ENCODE measurements around the gene CXCR2. TPM values are rescaled to one million over a fixed set of nuclear protein-coding genes. Genes with fewer than 3 reads are reported as not detected.

Gene CXCR2
- total and polyA plus RNA-seq, 2 of the 8 experiments (the other 6 are each of a cell fraction or from before 2014, with no cell fraction given) = 1.4 to 1.6 TPM

DNA sequence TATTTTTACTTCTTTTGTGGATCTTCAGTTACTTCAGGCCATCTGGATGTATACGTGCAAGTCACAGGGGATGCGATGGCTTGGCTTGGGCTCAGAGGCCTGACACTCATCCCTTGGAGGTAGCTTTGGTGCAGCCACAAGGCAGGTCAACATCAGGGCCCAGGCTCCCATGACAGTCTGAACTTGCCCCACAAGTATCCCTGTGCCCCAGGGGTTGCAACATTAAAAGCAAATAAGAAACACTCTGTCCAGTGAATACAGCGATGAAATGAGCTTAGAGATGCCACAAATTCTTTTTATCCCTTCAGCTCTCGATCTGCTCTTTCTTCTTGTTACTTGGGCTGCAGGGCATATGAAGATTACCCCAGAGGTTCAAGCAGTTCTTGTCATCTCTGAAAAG is 54.0 kb downstream of the CXCR2 start:
- H2BK5ac ChIP-seq (ENCODE audit: low read depth, low read length) = no peak overlapping the region
- WGBS, 2 experiments (ENCODE audit: extremely low coverage in 1 of 2, insufficient coverage in 1 of 2, insufficient read length in 1 of 2, insufficient replicate concordance in 2 of 2, low coverage in 1 of 2, low lambda C conversion rate in 2 of 2, missing lambda C conversion rate in 1 of 2) = 92% methylated on average over 4 of the region's 4 CpGs; no CpG with 5 or more reads in 1 of the 2 experiments
- H3K36me3 ChIP-seq (ENCODE audit: control insufficient read depth in 2 of 4, insufficient read depth in 4 of 4, low read length in 3 of 4) = no peaks in the 10 kb centered on the region
- no peaks in the 10 kb centered on the region for H3K27me3 ChIP-seq (replicated peaks in 1 of 4; ENCODE audit: control insufficient read depth in 3 of 4, extremely low read depth in 1 of 4, insufficient read depth in 3 of 4, low read length in 3 of 4)
- no peak overlapping the region for H2AK5ac ChIP-seq (ENCODE audit: low read depth, low read length)
- no peak overlapping the region for H2BK15ac ChIP-seq (ENCODE audit: low read length)
- H2BK120ac ChIP-seq (replicated peaks; ENCODE audit: low read depth, low read length) = no peak overlapping the region
- no peaks in the 10 kb centered on the region for H3K4me1 ChIP-seq (replicated peaks in 1 of 4; ENCODE audit: control insufficient read depth in 3 of 4, insufficient read depth in 4 of 4, low read length in 3 of 4)
- FAIRE-seq = no peak
- no peak overlapping the region for H3K14ac ChIP-seq (ENCODE audit: insufficient read length)
- DNase-seq (ENCODE audit: low read depth in 1 of 2, low spot score in 2 of 2) = no peak
- ChIA-PET CTCF (ENCODE audit: partially characterized antibody) (interaction anchor here (0.7 to 4.8 kb wide), 3 partner anchors 9 to 19 kb away, joined by 3 to 25 read pairs (median 6); partner anchors contain the start of gene CXCR1), POLR2A (ENCODE audit: partially characterized antibody) (no interaction called here)
- H3K27ac ChIP-seq (ENCODE audit: low read depth, low read length) = no peak overlapping the region
- H3K9ac ChIP-seq (replicated peaks in 1 of 4; ENCODE audit: extremely low read depth in 1 of 4, low read depth in 3 of 4, low read length in 3 of 4) = no peak overlapping the region
- H3K4ac ChIP-seq (replicated peaks; ENCODE audit: insufficient read length, low read depth, low read length) = no peak overlapping the region
- H3K23me2 ChIP-seq (ENCODE audit: low read depth, low read length) = no peaks in the 10 kb centered on the region
- no peak overlapping the region for H4K91ac ChIP-seq (replicated peaks; ENCODE audit: insufficient read length, low read length)
- H2BK20ac ChIP-seq (ENCODE audit: low read length) = no peak overlapping the region
- H4K5ac ChIP-seq (ENCODE audit: insufficient read length, low read depth, low read length) = no peak overlapping the region
- no peaks in the 10 kb centered on the region for H3K79me1 ChIP-seq (ENCODE audit: low read depth, low read length)
- H3K4me2 ChIP-seq (ENCODE audit: insufficient read depth in 1 of 2, low read depth in 2 of 2, low read length in 2 of 2) = no peak overlapping the region
- no peaks in the 10 kb centered on the region for H3K79me2 ChIP-seq (ENCODE audit: control insufficient read depth in 1 of 2, insufficient read depth in 2 of 2, low read length in 2 of 2)
- H3K9me3 ChIP-seq (ENCODE audit: insufficient read depth in 2 of 2, low read depth in 1 of 2, low read length in 1 of 2) = 0 out of 4 replicates have a peak, but pooled peaks cover 0 to 2% of the 10 kb centered on the region in 2 experiments
- H2AFZ ChIP-seq (ENCODE audit: low read length) = no peak overlapping the region
- H3K56ac ChIP-seq (replicated peaks; ENCODE audit: insufficient read length, low read depth, low read length) = no peak overlapping the region
- no peak overlapping the region for H3K23ac ChIP-seq (ENCODE audit: insufficient read length)
- H3K18ac ChIP-seq (ENCODE audit: extremely low read depth, low read length) = no peak overlapping the region
- H2BK12ac ChIP-seq (ENCODE audit: low read depth, low read length) = no peak overlapping the region
- TF ChIP-seq NRF1 (IDR thresholded peaks at IDR 0.05; ENCODE audit: low read depth, low read length) = no peak
- TF ChIP-seq RFX5 (IDR thresholded peaks at IDR 0.05; ENCODE audit: borderline replicate concordance, low read depth, low read length) = no peak
- no peak for TF ChIP-seq CTBP2 (IDR thresholded peaks at IDR 0.05; ENCODE audit: borderline replicate concordance, insufficient read depth, insufficient read length, low read length)
- no peak for TF ChIP-seq HDAC2 (IDR thresholded peaks at IDR 0.05; ENCODE audit: borderline replicate concordance in 1 of 2, low read depth in 2 of 2, low read length in 2 of 2)
- no peak for TF ChIP-seq BCL11A (IDR thresholded peaks at IDR 0.05; ENCODE audit: low read depth in 2 of 2, low read length in 2 of 2)
- no peak for TF ChIP-seq SAP30 (IDR thresholded peaks at IDR 0.05; ENCODE audit: insufficient read depth, insufficient replicate concordance, low read length)
- TF ChIP-seq, protein P1, sequence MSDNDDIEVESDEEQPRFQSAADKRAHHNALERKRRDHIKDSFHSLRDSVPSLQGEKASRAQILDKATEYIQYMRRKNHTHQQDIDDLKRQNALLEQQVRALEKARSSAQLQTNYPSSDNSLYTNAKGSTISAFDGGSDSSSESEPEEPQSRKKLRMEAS (IDR thresholded peaks at IDR 0.05) = no peak
- no peak for TF ChIP-seq ASH2L (IDR thresholded peaks at IDR 0.05; ENCODE audit: low read length)
- TF ChIP-seq GABPA (IDR thresholded peaks at IDR 0.05; ENCODE audit: borderline replicate concordance, insufficient read depth, low read length) = no peak
- no peak for TF ChIP-seq SP1 (IDR thresholded peaks at IDR 0.05; ENCODE audit: low read depth, low read length)
- H4K8ac ChIP-seq (ENCODE audit: extremely low read depth, insufficient read depth, low read length) = no peak overlapping the region
- no peak overlapping the region for H3K4me3 ChIP-seq (ENCODE audit: extremely low read depth in 1 of 4, insufficient read depth in 2 of 4, low read depth in 3 of 4, low read length in 4 of 4)
- no peaks in the 10 kb centered on the region for H4K20me1 ChIP-seq (replicated peaks in 1 of 2; ENCODE audit: control insufficient read depth in 1 of 2, insufficient read depth in 2 of 2, low read length in 2 of 2)
